Measurements from ENCODE around the gene DHCR7.

GRCh38 chr11:71425860-71426259 is 22.3 kb downstream of the DHCR7 start:
- no peak for TF ChIP-seq TAF1 (IDR thresholded peaks at IDR 0.05; ENCODE audit: low read depth)
- no peak for TF ChIP-seq RAD21 (conservative IDR thresholded peaks at IDR 0.05)
- TF ChIP-seq EP300 (conservative IDR thresholded peaks at IDR 0.05; ENCODE audit: poor library complexity, severe bottlenecking) = no peak
- TF ChIP-seq CTCF (IDR thresholded peaks at IDR 0.05; ENCODE audit: poor library complexity, severe bottlenecking) = no peak
